Subcutaneous adipose tissue (tissue), 4 donors: ENCODE measurements around the gene FAH. TPM values are rescaled to one million over a fixed set of nuclear protein-coding genes. Genes with fewer than 3 reads are reported as not detected.

ENCODE experiments used
- CTCF ChIP-seq: fragments of 450-650 bp; IDR thresholded peaks from one replicate; pipeline ENCODE4 v1.5.1; 2016; ENCODE audit warnings: low read depth, mild to moderate bottlenecking, control low read depth, antibody characterized with exemption, moderate library complexity
- total RNA-seq, 4 donors: library from RNA; depleted of rRNA; stranded (reverse); fragments of >200 nt; gene quantifications; one replicate each; pipeline ENCODE4 v1.1.0, GENCODE V29; 2016

Gene FAH
- total RNA-seq, 4 donors from 2014 or later = 87.6 to 196 (median 109) TPM

DNA sequence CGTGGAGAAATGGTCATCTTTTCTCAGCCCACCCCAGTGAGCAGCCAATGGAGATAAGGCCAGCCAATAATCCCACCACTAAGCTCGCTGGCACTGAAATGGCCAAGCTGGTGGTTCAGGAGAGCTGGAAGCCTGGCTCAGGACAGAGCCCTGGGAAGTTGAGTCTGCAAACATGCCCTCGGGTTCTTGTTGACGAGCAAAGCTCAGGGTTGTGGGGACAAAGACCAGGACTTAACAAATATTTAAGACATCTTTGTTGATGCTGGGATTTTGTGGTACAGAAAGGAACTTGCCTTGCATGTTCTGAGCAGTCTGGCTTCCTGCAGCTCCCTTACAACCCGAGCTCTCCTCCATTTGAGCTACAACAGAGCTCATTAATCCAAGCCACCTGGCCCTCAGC lies 4.4 kb downstream of the FAH start:
- no peak for TF ChIP-seq CTCF

DNA sequence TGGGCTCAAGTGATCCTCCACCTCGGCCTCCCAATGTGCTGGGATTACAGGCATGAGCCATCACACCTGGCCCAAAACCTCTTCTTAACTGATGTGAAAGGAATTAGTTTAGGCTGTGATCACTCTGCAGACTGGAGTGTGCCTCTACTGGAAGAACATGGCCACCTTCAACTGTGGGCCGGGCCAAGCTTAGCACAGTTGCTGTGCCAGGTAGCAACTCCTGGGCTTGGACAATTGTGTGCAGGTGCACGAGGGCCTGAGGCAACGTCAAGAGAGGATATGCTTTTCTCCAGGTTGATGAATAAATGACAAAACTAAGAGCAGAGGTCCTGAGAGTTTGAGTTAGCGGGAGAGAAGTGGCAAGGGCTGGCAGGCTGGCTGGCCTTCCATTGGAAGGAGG lies 6.5 kb downstream of the FAH start:
- TF ChIP-seq CTCF = no peak

DNA sequence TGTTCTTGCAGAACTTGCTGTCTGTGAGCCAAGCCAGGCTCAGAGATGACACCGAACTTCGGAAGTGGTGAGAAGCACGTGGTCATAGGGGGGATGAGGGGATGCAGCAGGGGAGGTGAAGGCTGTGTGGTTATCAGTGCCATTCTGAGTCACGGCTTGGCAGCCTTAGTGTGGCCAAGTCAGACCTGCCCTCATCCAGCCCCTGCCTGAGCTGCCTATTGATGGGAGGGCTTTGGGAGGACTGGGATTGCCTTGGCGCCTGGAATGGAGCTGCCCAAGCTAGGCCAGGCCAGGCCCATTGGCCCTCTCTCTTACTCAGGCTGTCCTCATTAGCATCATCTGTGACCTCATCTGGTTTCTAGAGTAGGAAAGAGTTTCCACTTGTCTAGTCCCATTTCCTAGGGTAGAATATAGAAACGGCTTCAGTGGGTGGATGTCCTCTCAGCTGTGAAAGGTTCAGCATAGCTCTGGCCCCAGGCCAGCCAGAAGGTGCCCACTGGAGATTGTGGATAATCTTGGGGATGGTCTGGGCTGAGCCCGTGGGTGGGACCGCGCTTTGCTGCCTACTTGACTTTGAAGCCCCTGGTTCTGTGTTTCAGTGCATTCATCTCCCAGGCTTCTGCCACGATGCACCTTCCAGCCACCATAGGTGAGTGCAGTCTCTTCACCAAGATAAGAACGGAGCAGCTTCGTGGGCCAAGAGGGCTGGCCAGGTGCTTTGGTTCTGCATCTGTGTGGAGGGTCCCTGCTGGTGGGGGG lies 7.2 kb downstream of the FAH start:
- no peak for TF ChIP-seq CTCF

- TF ChIP-seq CTCF = no peak
Measured at GRCh38 chr15:80160570-80161156, 7.9 kb downstream of the FAH start.

DNA sequence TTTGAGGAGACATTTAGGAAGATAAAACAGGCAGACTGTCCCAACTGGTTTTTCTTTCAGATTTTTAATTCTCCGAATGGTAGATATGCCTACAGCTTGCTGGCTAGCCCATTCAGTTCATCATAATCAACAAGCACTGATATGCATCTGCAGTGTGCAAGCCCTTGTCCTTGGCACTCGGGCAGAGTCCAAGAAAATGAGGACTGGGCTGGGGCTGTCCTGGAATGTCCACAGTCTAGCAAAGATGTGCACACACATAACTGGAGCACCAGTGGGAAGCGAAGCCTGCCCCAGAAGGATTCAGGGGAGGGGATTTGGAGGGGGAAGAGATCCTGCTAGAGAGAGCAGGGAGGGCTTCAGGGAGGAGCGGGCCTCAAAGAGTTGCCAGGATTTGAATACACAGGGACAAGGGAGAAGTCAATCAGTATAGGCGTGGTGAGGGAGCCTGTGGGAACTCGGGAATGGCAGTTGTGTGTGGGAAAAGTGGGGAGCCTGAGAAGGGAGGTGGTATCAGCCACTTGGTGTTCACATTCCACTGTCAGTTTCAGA lies 8.7 kb downstream of the FAH start:
- no peak for TF ChIP-seq CTCF

DNA sequence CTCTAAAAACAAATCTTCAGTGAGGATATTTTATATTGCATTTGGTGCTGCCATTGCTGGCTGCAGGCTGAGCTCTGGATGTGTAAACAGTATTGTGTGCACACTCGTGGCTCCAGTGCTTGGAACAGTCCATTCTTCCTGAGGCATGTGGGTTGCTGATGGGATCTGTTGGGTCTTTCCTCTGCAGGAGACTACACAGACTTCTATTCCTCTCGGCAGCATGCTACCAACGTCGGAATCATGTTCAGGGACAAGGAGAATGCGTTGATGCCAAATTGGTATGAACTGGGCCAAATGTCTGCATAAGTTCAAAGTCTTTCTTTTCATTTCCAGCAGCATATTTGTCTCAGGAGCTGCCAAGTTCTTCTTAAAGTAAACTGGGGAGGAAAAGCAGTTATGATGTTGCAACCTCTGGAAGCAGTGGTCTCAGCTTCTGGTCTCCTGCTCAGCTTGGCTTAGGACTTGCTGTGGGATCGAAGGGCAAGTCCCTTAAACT lies 9.3 kb downstream of the FAH start:
- no peak for TF ChIP-seq CTCF

- TF ChIP-seq CTCF = no peak
Measured at GRCh38 chr15:80163217-80163616, 10.4 kb downstream of the FAH start.
